HS-27A (cell line): Measurements from ENCODE around the gene TPH2.

ENCODE experiments used
- DNase-seq: peaks from one replicate; pipeline ENCODE4 v3.0.0-alpha.2; 2012; ENCODE audit warnings: low read depth, missing footprints

The TPH2 gene

DNA sequence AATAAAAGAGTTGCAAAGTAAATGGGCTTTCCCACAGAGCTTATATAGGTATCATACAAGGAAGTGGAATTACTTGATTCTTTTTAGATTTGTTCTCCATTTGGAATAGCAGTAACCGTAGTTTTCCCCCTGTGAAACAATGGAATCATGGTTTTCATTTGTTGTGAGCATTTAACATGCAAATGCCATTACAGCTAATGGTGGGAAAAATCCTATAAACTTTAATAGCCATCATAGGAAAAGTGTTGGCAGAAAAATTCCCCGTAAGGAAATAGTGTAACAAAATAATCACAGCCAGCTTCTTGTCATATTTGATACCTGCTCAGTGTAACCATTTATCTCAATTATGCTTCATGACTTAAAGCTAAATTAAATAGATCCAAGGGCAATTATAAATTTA is 95.3 kb downstream of the TPH2 start:
- DNase-seq, result no peak

DNA sequence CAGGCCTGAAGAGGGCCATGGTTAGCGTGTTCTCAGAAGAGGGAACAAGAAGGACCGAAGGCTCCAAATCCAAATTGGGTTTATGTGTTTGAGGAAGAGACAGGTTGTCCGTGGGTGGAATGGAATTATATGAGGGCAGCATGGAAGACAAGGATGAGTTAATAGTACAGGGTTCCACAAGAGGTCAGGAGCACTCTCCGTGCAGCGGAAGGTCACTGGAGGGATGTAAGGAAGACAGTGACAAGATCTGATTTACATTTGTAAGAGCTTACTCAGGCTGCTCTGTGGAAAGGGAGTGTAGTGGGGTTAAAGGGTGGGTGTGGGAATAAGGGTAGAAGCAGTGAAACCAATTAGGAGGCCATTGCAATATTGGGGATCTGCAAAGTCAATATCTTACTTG is 97.0 kb downstream of the TPH2 start:
- no peak for DNase-seq

DNA sequence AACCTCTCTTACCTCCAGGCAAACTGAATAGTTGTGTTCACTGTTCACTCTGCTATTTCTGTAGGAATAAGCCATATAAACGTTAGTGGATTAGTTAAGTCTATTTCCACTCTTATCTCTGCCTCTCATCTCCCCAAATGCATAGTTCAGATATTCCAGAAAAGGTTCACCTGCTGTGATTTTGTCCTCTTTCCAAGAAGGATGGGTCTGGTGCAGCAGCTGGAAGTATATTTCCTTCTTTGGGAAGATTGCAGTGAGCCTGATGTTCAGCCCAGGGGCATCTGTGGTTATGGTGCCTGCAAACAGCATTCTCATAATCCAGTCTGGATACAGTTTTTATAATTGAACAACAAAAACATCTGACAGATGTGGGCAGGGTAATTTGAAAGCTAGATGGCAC is 97.7 kb downstream of the TPH2 start:
- DNase-seq, result no peak

DNA sequence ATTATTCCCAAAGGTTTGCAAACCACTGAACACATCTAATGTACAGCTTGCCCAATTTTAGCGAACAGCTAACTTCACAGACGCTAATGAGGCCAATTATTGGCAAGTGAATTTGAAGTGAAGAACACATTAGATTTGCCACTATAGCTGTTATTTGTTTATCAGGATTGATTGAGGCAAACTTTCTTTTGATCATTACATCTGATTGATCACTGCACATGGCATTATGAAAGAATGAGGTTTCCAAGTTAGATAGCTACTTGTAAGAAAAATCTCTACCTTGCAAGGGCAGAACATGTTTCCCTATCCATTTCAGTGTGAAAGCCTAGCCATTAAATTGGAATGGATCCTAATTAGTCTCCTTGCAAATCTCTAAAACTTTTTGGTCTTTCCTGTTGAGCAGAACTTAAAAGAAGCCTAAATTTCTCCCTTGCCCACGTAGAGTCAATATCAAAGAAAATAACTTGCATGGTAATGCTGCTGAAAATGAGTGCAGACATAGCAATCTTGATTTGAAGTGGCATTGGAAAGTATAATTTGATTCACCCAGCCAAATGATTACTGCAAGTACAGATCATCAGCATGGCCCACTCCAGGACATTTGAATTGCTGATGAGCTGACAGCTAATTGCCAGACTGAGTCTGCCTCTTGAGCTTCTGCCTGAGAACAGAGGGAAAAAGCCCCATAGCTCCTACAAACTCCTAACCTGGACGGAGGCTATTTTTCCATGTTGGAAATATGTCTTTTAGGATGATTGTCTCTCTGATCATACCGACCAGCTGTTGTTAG is 98.6 kb downstream of the TPH2 start:
- no peak for DNase-seq

DNA sequence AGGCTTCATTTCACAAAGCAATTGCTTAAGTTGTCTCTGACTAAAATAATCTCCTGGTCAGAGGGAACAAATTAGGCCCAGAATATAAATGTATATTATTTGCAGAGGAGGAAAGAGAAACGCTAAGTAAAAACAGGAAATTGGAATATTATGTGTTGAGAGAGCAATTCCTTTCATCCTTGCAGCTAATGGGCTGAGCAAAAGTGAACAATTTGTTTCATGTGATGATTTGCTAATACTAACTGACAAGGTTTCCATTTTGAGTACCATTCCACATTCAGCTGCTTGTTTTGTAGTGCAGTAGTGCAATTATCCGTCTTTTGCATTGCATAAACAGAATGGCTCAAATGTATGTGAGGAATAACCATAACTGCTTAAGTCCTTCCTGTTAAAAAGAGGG is 103.2 kb downstream of the TPH2 start:
- DNase-seq, result no peak

DNA sequence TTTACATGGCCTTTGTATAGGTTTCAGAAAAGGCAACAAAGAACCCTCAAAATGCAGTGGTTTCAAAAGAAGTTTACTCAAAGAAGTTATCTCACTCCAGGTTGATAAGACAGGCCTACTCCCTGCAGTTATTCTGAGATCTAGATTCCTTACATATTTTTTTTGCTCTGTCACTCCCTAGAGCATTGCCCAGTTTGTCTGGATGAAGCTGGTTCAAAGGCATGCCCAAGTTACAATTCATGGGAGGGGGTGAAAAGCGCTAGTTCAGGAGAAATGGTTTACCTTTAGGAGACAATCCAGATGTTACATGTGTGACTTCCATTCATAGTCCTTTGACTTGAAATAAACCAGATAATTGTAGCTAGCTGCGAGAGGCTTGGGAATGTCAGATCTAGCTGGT is 115.0 kb downstream of the TPH2 start:
- peak; percentile 54 for DNase-seq

DNA sequence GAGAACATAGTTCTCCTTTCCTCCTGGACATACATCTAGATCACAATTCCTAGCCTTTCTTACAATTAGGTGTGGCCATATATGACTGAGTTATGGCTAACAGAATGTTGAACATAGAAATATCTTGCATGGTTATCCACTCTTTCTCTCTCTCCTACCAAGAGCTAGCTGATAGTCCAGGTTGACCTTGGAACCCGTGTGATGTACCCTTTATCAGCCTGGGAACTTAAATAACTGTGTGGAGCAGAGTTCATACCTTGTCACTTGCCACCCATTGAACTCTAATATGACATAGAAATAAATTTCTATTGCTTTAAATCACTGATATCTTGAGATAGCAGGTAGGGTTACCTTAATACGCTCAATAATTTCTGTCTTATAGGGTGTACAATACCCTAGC is 115.9 kb downstream of the TPH2 start:
- DNase-seq, result no peak

DNA sequence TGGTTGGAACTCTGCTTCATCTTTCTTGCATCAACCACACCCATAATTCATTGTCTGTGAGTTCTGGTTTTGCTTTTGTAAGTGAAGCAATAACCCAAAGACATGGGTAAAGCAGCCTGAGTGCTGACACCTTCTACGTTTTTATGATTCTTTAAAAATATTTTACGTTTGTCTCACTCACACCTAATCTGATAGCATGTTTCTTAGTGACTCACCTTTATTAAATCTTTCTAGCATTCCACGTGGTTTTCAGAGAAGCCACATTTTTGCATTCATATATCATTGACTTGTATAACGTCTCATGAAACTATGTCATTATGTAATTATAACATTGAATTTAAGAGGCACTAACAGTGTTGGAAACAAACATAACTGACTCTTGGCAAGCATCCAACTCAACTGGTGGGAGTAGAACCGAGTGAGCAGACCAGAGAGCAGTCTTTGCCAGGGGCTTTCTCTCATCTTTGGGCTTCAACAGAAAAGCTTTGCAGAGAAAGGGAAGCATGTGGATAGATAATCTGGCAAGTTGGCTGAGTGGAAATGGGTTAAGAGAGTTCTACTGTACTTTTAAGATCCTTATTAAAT is 118.8 kb downstream of the TPH2 start:
- DNase-seq, result peak; percentile 53

DNA sequence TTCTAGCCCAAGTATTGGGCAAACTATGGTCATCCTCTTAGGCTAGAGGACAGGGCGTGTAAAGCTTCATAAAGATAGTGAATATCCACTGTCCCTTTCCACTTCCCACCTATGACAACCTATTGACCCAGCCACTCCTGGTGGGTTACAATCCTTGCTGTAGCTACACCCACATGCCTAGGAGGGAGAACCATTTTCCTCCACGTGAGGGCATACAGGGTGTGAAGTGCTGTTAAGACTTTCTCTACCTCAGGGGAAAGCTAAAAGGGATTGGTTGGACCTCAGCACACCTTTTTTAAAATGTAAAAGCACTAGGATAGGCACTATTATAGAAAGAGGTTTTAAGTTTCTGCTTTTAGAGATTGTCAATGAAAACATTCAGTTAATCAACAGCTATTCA is 124.4 kb downstream of the TPH2 start:
- DNase-seq, result no peak

DNA sequence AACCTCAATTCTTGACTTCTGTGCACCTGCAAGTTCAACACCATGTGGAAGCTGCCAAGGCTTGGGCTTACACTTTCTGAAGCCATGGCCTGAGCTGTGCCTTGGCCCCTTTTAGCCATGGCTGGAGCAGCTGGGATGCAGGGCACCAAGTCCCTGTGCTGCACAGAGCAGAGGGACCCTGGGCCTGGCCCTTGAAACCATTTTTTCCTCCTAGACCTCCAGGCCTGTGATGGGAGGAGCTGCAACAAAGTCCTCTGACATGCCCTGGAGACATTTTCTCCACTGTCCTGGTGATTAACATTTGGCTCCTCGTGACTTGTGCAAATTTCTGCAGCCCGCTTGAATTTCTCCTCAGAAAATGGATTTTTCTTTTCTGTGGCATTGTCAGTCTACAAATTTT is 132.4 kb downstream of the TPH2 start:
- DNase-seq, result no peak

DNA sequence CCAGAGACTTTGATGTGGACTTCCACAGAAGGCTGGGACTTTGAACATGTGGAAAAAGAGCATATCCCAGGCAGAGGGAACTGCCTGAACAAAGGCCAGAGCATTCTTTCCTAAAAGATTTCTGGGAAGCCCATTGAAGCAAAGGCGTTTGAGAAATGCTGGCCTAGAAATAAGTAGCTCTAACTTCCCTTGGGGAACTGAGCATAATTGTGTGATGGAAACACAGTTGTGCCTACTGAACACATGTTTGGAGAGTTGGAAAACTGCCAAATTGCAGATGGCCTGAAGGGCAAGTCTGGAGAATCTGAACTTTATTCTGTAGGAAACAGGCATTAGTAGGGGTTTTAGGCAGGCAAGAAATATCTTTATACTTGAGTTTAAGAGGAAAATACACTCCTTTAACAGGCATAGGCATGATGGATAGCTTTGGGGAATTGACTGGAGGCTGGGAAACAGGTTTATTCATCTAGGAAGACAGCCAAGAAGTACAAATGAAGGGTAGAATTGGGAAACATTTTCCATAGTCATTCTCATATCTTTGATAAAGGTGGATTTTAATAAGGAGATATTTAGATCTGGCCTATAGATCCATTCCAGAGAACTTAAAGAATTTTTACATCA is 134.1 kb downstream of the TPH2 start:
- no peak for DNase-seq

DNA sequence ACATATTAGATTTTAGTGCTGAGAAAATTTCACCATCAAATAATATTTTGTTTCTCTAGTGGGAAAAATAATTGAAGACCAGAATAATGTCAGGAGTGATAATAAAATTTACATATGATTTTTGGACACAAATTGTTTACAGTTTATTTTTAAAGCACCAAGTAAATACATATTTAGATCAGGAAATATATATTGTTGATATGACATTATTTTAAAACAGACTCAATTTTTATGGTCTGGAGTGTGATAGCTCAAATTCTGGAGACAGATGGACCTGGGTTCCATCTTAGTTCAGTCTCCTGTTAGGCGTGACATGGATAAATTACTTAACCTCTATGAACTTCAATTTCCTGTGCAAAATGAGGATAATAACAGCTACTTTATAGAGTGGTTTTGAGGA is 135.4 kb downstream of the TPH2 start:
- DNase-seq, result no peak

DNA sequence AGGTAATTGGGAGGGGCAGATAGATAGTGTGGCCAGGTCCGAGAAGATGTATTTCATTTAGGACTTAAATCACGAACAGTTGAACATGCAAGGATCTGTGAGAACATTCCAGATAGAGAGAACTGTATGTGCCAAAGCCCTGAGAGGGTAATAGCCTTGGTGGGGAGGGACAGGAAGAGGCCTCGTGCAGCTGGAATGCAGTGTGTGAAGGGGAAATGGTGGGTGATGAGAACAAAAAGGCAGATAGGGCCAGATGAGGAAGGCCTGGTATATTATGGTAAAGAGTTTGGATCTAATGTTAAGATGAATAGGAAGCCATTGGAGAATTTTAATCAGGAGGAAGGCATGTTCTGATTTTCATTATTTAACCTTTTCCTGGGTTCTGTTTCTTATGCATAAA is 136.3 kb downstream of the TPH2 start:
- DNase-seq, result no peak

DNA sequence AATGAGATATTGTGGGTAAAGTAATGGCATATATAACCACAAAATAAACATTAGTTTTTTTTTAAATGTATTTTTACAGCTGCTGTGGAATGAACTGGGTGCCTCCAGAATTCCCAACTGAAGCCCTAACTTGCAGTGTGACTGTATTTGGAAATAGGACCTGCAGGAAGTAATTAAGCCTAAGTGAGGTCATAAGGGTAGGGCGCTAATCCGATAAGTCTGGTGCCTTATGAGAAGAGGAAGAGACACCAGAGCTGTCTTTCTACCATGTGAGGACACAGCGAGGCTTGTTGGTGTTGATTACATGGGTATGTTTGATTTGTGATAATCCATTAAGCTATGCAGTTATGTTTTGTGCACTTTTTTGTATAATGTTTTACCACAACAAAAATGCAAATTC is 136.8 kb downstream of the TPH2 start:
- no peak for DNase-seq

DNA sequence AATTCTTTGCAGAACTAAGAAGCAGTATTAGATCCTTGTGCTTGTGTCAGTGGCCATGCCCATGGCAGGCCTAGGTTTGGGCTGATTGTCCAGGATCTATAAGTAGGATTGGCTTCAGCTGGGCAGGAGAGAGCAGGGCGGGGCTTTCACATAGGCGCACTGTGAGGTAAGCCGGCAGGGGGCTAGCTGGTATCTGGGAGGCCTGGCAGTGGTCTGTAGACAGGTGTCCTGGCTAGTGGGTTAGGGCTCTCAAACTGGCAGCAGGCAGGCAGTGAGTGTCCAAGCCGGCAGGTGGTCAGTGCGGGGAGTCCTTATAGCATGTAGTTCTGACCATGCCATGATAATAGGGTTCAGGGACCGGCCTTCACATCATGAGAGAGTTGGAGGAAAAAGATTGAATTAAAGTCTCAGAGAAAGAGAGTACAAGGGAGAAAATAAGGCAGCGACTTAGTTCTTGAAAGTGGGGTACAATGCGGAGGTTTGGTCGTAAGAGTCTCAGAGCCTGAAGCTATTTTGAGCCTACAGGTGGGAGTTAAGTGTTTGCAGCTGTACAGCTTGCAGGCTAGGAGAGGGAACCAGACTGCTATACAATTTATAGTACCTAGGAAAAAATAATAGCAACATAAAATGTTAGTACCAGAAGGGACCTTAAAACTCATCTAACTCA is 137.4 kb downstream of the TPH2 start:
- DNase-seq, result no peak

DNA sequence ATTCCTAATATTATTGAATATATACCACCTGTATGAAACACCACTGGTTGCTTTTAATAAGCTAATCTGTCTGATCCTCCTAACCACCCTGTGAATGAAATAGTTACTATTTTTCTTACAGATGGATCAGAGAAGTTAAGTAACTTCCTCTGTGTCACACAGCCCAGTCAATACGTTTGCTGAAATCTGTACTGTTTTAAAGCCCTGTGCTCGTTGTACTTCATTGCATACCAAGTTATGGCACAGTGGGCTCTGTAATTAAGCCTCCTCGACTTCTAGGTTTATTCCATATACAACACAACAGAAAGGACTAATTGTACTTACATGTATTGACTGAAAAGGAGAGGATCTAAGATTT is 137.9 kb downstream of the TPH2 start:
- no peak for DNase-seq

DNA sequence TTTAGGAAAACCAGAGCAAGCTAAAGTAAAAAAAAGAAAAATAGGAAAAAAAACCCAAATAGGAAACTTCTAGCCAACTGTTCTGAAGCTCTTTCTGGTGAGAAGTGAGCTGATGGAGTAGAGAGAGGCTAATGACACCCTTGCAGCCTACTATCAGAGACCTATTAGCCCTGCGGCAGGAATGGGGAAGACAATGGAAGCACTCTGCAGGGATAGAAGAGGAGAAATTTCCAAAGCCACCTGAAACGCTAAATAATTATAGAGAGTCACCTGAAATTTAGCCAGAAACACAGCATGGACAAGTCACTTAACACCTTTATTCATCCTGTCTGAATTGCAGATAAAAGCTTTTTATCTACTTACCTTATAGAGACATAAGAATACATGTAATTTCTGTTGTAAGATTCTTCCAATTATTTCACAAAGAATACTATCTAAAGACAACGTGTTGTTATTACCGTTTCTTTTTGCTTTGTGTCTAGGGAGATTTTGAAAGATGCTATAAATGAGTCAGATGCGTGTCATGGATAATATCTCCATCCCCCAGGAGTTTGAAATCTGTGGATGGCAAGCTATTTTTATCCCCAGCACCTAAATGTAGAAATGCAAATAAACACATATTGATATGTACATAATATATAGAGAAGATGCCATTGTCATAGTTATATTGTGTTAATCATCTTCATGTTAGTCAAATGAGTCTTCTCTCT is 138.6 kb downstream of the TPH2 start:
- DNase-seq, result no peak

DNA sequence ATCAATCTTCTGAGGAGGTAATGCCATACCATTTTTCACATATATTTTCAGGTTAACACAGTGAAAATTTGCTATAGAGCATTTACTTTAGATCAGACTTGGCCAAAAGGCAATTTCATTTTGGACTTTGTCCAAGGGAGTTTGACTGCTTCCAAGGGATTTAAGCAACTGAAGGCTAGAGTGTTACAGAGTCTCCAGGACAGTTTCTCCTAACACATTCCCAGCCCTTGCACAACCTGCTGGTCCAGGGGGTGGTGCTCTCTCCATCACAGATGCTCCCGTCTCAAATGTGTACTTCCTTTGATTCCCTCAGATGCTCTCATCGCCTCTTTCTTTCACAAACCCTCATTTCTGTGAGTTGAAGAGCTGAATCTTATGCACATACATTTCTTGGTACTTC is 143.1 kb downstream of the TPH2 start:
- no peak for DNase-seq
